Measurements from ENCODE around the gene PTGES3L.
"Not testable (repeated sequence)": the region's sequence is repeated elsewhere in the genome, so short reads cannot be mapped to it uniquely, and the experiment has no call there.

PTGES3L gene

DNA sequence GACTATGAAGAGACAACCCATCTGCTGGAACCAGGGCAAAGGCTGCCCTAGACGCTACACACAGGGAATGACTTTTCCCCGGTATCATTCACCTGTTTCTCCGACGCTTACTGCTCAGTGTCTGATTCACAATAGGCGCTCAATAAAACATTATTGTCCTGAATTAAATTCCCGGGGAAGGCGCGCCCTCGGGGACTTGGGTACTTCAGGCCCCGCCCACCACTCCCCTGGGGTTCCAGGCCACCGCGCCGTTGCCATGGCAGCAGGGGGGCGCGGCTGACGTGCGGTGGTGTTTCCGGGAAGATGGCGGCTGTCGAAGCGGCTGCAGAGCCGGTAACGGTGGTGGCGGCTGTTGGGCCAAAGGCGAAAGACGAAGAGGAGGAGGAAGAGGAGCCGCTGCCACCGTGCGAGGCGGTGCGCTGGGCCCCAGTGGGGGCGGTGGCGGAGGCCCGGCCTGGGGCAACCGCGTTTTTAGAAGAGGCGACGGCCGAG, 440 bp upstream of the PTGES3L start, which contains the start of gene RUNDC1:
TSS of gene RUNDC1 (plus strand) at position 292 of the 492 bp plus-strand sequence. CDS start at position 304, 12 bp downstream.
- DNase-seq, result peak; percentile 90 to 91

DNA sequence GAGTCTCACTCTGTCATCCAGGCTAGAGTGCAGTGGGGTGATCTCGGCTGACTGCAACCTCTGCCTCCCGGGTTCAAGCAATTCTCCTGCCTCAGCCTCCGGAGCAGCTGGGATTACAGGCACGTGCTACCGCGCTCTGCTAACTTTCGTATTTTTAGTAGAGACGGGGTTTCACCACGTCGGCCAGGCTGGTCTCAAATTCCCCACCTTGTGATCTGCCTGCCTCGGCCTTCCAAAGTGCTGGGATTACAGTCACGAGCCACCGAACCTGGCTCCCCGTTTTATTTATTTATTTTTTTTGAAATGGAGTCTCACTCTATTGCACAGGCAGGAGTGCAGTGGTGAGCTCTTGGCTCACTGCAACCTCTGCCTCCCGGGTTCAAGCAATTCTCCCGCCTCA, 4.2 kb downstream of the PTGES3L start:
- DNase-seq, result not testable (repeated sequence)

DNA sequence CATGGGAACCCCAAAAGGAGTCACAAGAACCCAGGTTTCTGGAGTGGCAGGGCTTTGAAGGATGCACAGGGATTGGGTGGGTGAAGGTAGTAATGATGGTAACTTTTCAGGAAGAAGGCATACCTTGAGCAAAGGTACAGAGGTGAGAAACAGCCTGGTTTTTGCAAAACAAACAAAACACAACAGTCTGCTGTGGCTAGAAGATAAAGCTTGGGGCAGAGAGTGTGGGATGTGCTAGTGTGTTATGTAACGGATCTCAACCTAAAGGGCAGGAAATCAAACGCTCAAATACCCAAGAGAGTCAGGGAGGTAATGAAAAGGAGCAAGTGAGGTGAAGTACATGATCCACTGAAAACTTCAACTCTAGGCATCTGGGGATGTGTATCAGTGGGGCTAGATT, 4.6 kb downstream of the PTGES3L start:
- DNase-seq, result no peak

DNA sequence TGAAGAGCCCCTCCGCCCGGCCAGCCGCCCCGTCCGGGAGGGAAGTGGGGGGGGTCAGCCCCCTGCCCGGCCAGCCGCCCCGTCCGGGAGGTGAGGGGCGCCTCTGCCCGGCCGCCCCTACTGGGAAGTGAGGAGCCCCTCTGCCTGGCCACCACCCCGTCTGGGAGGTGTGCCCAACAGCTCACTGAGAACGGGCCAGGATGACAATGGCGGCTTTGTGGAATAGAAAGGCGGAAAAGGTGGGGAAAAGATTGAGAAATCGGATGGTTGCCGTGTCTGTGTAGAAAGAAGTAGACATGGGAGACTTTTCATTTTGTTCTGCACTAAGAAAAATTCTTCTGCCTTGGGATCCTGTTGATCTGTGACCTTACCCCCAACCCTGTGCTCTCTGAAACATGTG, 6.6 kb downstream of the PTGES3L start:
- not testable (repeated sequence) for DNase-seq

DNA sequence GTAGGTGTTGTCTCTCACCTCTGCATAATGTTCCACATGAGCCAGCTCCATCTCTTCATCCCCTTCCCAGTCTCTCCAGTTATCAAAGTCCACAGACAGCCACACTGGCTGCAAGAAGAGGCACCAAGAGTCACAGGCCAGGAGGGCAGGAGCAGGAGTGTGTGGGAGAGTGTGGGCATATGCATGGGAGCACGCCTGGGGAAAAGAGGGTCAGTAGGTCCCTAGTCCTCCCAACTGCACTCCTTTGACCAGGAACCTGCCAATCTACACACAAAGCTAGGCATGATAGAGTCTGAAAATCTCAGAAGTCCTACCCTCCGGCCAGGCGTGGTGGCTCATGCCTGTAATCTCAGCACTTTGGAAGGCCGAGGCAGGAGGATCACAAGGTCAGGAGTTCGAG, 8.3 kb downstream of the PTGES3L start:
- DNase-seq, result no peak

DNA sequence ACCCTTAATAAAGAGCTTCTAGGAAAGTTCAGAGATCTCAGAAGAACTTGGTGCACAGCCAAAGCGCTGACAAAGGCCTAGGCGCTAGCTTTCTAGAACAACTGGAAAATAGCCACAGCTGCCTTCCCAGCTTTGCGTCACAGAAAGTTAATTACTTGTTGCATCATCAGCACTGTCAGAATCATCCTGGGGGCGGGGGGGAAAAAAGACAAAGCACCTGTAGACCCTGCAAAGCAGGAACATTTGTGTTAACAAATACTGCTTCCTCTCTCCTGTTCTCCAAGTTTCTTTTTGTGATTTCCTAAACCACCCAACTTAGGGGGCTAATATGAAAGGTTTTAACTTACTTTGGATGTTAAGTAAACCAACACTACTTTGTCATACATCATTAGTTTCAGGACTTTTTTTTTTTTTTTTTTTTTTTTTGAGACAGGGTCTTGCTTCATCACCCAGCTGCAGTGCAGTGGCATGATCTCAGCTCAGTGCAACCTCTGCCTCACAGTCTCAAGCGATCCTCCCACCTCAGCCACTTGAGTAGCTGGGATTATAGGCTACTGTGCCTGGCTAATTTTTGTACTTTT, 10.8 kb downstream of the PTGES3L start:
- DNase-seq, result no peak

DNA sequence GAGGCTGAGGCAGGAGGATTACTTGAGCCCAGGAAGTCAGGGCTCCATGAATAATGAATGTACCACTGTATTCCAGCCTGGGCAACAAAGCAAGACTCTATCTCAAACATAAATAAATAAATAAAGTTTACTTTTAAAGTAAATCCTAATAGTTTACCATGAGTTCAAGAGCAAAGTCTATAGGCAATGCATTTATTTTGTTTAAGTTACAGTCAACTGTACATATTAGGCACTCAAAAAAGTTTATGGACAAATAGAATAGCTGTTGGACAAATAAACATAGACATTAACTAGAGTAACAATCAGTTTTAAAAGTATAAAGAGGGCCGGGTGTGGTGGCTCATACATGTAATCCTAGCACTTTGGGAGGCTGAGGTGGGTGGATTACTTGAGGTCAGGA, 12.0 kb downstream of the PTGES3L start:
- no peak for DNase-seq

DNA sequence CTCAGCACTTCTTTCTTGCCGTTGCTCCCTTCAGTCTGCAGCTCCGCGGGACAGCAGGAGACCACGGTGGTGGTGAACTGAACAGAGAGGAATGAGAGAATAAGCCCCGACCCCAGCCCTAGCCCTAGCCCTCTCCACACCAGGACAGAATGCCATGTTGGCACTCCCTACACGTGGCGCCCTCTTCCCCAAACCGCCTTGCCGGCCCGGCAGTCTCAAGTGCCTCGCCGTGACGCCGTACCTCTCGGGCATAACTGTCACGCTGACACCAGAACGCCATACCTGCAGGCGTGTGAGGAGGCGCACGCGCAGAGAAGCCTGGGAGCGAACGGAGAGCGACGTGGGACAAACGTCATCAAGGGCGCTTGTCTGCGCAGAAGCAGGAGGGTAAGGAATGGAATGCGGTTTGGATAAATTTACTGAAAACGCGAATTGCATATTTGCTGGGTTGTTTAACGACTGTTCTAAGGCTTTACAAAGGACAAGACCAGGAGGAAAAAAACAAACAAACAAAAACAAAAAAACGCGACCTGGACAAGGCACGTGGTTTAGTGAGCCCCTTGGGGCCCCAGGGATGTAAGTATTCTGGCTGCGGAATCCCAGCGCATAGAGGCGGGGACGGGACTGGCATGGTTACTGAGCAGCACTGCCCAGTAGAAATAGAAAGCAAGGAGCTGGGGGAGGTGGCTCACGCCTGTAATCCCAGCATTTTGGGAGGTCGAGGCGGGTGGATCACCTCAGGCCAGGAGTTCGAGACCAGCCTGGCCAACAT, 15.5 kb downstream of the PTGES3L start, which contains the start of gene AARSD1:
TSS of gene AARSD1 (minus strand) at position 294 of the 772 bp plus-strand sequence. CDS start at position 280, 14 bp downstream.
- DNase-seq, result peak; percentile 93

DNA sequence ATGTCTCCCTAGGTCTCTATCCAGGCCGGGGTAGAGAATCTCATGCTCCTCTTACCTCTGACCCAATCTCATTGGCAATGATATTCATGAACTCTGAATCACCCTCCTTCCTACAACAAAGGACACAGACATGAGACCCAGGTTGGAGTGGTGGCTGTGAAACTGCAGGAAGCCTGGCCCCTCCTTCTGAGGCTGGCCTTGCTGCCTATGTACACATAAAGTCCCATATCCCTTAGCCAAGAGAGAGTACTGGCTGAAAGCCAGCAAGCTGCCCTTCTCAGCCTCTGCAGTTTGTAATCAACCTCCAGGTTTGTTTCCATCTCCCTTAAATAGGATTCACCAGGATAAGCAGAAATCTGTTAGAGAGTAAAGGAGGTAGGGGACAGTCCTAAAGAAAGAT, 26.2 kb downstream of the PTGES3L start:
- no peak for DNase-seq

DNA sequence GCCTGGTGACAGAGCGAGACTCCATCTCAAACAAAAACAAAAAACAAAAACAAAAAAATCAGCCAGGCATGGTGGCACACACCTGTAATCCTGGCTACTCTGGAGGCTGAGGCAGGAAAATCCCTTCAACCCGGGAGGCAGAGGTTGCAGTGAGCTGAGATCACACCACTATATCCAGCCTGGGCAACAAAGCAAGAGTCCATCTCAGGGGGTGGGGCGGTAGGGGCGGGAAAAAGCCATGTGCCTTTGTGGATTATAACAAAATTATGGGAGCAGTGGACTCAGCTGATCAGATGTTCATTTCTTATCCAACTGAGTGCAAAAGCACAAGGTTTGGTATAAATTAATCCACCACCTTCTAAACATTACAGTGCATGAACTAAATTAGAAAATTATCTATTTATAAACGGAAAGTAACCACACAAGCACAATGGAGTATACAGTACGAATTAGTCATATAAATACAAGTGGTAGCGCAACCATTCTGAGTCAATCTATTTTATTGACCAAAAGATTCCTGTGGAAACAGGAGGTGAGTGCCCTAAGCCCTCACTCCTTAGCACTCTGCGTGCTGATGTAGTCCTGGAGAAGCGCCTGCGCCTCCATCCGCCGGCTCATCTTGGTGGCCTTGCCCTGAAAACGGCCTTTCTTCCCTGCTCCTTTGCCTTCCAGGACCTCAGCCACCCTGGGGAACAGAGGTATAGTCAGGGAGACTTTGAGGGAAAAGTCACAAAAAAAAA, 29.7 kb downstream of the PTGES3L start:
- no peak for DNase-seq

DNA sequence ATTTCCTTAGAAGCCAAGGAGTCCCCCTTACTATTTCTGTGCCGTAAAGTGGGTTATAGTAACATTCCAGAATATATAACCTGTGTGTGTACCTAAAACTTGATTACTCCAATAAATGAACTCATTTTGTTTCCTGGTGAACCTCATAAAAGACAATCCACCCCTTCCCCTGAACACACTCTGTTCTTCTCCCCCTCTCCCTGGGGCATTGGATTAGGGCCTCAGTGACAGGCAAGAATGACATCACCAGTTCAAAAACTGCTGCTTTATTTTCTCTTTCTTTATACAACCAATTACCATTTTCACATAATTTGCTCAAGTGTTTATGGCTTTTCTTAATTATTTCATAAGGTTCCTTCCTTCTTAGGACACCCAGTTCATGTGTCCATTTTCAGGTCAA, 33.1 kb downstream of the PTGES3L start:
- DNase-seq, result no peak

DNA sequence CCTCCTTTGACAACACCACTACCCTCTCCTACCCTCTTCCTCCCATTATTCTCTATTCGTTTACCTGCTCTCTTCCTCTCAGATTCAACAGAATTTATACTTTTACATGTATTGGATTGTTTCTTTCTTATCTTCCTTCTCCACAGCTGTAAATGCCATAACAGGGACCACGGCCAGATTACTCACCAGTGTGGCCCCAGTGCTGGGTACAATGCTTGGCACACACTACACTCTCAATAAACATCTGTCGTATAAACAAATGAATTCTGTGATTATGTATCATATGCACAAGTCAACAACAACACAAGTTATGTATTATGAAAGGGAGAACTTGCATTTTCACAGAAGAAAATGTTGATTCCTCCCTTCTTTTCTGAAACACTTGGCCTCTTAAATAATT, 35.7 kb downstream of the PTGES3L start:
- DNase-seq, result no peak

DNA sequence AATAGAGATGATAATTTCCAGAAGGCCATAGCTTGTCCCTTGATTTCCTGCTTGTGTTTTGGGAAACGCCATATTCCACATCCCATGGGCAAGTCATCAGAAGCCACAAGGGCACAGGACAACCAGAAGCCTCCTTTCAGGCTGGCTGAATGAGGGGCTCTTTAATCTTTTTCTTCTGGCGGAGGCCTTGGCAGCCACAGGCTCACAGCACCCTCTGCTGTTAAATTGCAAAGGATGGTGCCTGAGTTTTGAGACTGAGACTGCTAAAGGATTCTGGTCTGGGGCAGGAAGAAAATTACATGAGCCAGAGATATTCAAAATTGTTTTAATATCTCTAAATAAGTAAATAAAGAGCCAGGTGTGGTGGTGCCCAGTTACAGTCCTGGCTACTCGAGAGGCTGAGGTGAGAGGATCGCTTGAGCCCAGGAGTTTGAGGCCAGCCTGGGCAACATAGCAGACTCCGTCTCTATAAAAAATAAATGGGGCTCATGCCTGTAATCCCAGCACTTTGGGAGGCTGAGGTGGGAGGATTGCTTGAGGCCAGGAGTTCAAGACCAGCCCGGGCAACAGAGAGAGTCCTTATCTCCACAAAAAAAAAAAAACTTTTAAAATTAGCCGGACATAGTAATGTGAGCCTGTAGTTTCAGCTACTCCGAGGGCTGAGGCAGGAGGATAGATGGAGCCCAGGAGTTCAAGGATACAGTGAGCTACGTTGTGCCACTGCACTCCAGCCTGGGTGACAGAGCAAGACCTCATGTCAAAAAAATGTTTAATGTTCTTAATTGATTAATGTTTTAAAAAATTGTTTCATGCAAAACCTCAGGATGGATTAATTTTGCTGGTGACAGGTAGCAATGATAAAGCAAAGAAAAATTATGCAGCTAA, 41.9 kb downstream of the PTGES3L start:
- peak; percentile 13 to 29 for DNase-seq

DNA sequence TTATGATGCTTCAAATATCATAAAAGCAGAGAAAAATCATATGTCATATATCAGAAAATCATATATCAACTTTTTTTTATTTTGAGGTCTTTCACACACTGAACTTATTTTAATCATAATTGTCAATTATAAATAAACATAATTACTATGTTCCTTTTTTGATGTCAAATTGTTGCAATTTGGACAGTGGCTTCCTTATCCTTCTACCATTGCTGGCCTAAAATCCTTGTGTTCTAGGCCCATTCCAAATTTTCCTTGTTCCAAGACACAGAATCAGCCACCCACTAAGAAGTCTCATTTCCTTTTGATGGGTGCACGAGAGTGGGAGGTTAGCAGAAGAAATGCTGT, 50.4 kb downstream of the PTGES3L start:
- DNase-seq, result no peak

DNA sequence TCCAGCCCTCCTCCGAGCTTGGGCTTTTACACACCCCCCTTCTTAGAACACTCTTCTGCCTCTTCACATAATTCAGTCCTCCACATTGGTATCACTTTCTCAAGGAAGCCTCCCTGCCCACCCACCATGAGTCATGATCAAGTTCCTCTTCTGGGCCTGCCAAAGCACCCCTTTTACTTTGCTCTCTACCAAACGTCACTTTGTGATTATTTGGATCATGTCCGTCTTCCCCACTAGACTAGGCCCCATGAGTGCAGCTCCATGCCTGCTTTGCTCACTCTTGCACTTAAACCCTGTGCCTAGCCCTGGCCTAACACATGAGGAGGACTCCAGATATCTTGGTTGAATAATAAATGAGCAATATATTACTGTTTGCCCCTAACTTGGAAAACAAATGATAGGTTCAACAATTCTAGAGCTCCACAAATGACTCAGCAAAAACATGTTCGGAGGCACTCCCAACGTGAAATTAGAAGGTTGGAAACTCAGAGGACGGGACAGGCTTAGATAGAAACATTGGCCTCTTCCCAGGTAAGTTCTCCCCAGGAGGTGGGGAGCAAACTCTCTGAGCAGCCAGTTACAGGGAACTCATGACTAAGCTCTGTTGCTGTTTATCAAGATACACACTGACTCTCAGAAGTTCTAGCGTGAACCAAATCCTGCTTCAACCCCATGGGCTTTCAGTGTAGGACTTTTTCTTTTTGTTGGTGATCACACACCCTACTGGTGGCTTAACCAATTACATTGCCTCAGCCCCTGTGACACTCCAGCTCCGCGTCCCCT, 51.0 kb downstream of the PTGES3L start:
- DNase-seq, result peak; percentile 11 to 70

DNA sequence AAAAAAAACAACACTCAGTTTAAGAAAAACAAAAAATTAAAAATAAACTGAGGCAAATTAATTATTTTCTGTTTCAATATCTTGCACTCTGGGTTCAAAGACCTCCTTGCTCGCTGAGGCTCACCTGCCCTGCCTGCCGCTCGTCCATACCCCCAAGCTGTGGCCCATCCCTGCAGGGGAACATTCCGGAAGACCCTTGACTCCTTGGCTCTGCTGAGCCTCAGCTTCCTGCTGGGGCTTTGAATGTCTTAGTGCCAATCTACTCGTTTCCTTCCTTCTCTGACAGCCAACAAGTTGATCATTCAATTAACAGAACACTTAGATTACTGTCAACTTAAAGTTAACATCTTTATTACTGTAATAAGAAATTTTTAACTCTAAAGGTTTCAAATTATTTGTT, 55.0 kb downstream of the PTGES3L start:
- no peak for DNase-seq

DNA sequence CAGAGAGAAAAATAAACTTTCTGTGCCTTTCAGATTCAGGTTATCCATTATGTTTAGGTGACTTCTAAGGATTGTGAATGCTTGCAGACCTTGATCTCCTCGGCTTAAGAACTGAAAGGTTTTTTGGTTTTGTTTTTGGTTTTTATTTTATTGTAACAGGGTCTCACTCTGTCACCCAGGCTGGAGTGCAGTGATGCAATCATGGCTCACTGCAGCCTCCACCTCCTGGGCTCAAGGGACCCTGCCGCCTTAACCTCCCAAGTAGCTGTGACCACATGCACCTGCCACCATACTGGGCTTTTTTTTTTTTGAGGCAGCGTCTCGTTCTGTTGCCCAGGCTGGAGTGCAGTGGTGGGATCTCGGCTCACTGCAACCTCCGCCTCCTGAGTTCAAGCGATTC, 56.4 kb downstream of the PTGES3L start:
- DNase-seq, result not testable (repeated sequence)

DNA sequence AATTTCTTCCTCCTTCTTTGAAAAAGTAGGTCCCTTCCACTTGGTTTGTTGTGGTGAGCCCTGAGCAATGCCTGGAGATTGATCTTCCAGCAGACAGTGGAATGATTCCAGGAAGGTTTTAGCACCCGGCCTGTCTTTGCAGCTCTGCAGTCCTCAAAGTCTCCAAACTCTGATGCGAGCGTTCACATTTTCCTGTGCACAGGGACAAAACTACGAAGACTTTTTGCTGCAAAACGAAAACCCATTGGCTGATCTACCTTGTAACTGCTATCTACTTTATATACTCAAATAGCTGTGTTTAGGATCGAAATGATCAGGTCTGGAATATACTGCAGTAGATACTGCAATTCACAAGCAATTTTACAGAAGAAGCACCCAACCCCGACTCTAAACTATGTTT, 57.6 kb downstream of the PTGES3L start:
- no peak for DNase-seq

DNA sequence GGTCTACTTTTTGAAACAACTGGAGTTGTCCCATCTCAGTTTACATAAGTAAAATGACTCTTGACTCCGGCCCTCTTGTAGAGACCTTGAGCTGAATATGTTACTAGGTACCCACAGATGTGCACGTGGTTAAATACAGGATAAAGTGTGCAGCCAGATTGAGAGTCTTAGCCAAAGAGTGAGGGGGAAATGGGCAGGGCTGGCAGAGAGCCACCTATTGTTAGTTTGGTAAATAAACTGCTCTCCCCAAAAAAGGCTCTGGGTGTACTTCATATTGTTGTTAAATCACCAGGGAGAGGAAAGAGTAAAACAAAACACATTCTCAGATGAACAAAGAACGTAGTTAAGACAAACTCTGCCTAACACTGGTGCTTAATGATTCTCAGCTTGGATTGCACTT, 59.0 kb downstream of the PTGES3L start:
- no peak for DNase-seq

DNA sequence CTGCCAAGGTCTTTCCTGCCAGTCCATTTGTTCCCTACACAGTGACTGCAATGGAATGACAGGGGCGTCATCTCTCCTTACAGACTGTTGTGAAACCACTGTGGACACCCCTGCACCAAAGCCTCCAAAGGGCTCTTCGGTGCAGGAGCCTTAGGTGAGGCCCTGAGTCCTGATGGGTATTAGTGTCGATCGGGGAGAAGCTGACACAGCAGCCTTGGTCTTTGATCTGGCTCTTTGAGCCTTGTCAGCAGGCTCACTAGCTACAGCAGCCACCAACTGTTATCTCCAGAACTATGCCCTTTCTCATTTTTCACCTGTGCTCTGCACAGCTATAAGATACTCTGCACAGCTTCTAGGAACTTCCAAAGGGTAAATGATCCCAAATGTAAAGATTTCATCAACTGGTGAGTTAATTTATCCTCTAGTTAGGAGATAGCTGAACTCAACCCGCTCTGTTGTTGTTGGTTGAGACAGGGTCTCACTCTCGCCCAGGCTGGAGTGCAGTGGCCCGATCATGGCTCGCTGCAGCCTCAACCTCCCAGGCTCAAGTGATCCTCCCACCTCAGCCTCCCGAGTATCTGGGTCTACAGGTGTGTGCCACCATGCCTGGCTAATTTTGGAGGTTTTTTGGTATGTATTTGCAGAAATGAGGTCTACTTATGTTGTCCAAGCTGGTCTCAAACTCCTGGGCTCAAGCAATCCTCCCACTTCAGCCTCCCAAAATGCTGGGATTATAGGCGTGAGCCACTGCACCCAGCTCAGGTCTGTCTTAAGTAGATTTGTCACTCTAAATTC, 59.6 kb downstream of the PTGES3L start:
- no peak for DNase-seq

DNA sequence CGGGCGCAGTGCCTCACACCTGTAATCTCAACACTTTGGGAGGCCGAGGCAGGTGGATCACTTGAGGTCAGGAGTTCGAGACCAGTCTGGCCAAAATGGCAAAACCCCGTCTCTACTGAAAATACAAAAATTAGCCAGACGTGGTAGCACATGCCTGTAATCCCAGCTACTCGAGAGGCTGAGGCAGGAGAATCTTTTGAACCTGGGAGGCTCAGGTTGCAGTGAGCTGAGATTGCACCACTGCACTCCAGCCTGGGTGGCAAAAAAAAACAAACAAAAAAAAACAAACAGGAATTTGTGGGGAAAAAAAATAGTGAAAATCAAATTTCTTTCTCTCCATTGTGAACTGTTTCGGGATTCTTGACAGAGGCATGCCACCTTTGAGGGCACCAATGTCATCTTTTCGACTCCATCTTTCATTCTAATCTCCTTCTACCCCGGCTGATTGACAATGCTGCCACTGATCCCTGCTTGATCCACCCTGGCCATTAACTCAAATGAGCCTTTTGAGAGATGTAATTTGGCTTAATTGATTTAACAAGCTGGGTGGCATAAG, 60.3 kb downstream of the PTGES3L start:
- not testable (repeated sequence) for DNase-seq
